HepG2 (cell line): ENCODE results near the gene XIAP. TPM values are rescaled to one million over a fixed set of nuclear protein-coding genes. Genes with fewer than 3 reads are reported as not detected.

Experiments used
- CBFB ChIP-seq: sonication (generic); formaldehyde crosslinking; IDR thresholded peaks from 2 replicates; pipeline ENCODE4 v1.4.0; 2020; ENCODE audit warnings: missing genetic modification reagents
- CBX2 ChIP-seq, 2 experiments: fragments of 200-600 bp in 1 of 2; sonication (generic); formaldehyde crosslinking in 1 of 2; IDR thresholded peaks; 2 replicates each; pipeline versions ENCODE4 v1.7.0 to v1.8.1; 2018 to 2022; ENCODE audit warnings: low read depth in 2 of 2, low read length in 1 of 2, mild to moderate bottlenecking in 1 of 2, missing genetic modification reagents in 1 of 2
- EEA1 ChIP-seq: sonication (generic); formaldehyde crosslinking; IDR thresholded peaks from 2 replicates; pipeline ENCODE4 v1.5.1; 2020; ENCODE audit warnings: mild to moderate bottlenecking, missing genetic modification reagents, borderline replicate concordance
- EP300 ChIP-seq, 3 experiments: sonication (generic) in 1 of 3; formaldehyde crosslinking in 1 of 3; IDR thresholded peaks; 2 replicates each; pipeline versions ENCODE4 v1.5.1 to v1.6.1; 2011 to 2020; ENCODE audit warnings: low read depth in 2 of 3, low read length in 2 of 3, borderline replicate concordance in 1 of 3, improper control_type of control experiment in 1 of 3, mild to moderate bottlenecking in 1 of 3, missing genetic modification reagents in 1 of 3, moderate library complexity in 1 of 3
- FOXA3 ChIP-seq: IDR thresholded peaks from 2 replicates; pipeline ENCODE4 v1.6.1; 2016; ENCODE audit warnings: missing genetic modification reagents, missing compliant biosample characterization
- FOXP4 ChIP-seq: sonication (generic); formaldehyde crosslinking; IDR thresholded peaks from 2 replicates; pipeline ENCODE4 v1.4.0; 2020; ENCODE audit warnings: missing genetic modification reagents
- HNF1B ChIP-seq: sonication (generic); formaldehyde crosslinking; IDR thresholded peaks from 2 replicates; pipeline ENCODE4 v1.5.1; 2020; ENCODE audit warnings: mild to moderate bottlenecking, moderate library complexity, missing genetic modification reagents
- NFKBIZ ChIP-seq: IDR thresholded peaks from 2 replicates; pipeline ENCODE4 v1.6.1; 2018; ENCODE audit warnings: missing genetic modification reagents, missing compliant biosample characterization
- RXRB ChIP-seq: IDR thresholded peaks from 2 replicates; pipeline ENCODE4 v1.6.1; 2016; ENCODE audit warnings: borderline replicate concordance, missing genetic modification reagents, missing compliant biosample characterization
- ZNF281 ChIP-seq: sonication (generic); formaldehyde crosslinking; IDR thresholded peaks from 2 replicates; pipeline ENCODE4 v1.4.0; 2020; ENCODE audit warnings: missing genetic modification reagents, borderline replicate concordance
- ZNF383 ChIP-seq: sonication (generic); formaldehyde crosslinking; IDR thresholded peaks from 2 replicates; pipeline ENCODE4 v1.4.0; 2020; ENCODE audit warnings: missing genetic modification reagents, mild to moderate bottlenecking, borderline replicate concordance
- ZNF75D ChIP-seq: sonication (generic); formaldehyde crosslinking; IDR thresholded peaks from 2 replicates; pipeline ENCODE4 v1.8.1; 2023; ENCODE audit warnings: missing genetic modification reagents, mild to moderate bottlenecking, borderline replicate concordance
- ZNF878 ChIP-seq: sonication (generic); formaldehyde crosslinking; IDR thresholded peaks from 2 replicates; pipeline ENCODE4 v1.8.1; 2023; ENCODE audit warnings: mild to moderate bottlenecking, missing genetic modification reagents, moderate library complexity
- ZSCAN9 ChIP-seq: IDR thresholded peaks from 2 replicates; pipeline ENCODE4 v1.6.1; 2016; ENCODE audit warnings: borderline replicate concordance
- polyA plus RNA-seq, 8 experiments: library from polyadenylated mRNA; depleted of rRNA in 3 of 8; stranded (reverse) in 7 of 8; unstranded in 1 of 8; fragments of >200 nt; fragmentation: Illumina TruSeq in 4 of 8; extraction: Trizol in 4 of 8; gene quantifications; 2 replicates each; pipeline versions ENCODE4 v1.2.1 to v1.2.3, GENCODE V29; 2011 to 2016; ENCODE audit warnings: low read depth in 4 of 8, missing spikeins in 1 of 8, mixed read lengths in 1 of 8; ENCODE audit not compliant: insufficient read depth in 1 of 8
- total RNA-seq, 5 experiments: library from RNA; depleted of rRNA; stranded (reverse); fragments of >200 nt; fragmentation: Illumina TruSeq; extraction: Trizol; gene quantifications; 2 replicates each; pipeline ENCODE4 v1.2.3, GENCODE V29; 2016; ENCODE audit warnings: low read depth in 1 of 5
- TF ChIP-seq, protein P1 (sequence below): sonication (generic); formaldehyde crosslinking; IDR thresholded peaks from 2 replicates; pipeline ENCODE4 v1.4.0; 2020; ENCODE audit warnings: mild to moderate bottlenecking, missing genetic modification reagents
- TF ChIP-seq, protein P2 (sequence below): sonication (generic); formaldehyde crosslinking; IDR thresholded peaks from 2 replicates; pipeline ENCODE4 v1.4.0; 2020; ENCODE audit warnings: missing genetic modification reagents, borderline replicate concordance

Gene XIAP
- total and polyA plus RNA-seq, 2 of the 13 experiments (the other 11 are each of a cell fraction or from before 2014, with no cell fraction given), result 12.9 to 29.5 TPM

DNA sequence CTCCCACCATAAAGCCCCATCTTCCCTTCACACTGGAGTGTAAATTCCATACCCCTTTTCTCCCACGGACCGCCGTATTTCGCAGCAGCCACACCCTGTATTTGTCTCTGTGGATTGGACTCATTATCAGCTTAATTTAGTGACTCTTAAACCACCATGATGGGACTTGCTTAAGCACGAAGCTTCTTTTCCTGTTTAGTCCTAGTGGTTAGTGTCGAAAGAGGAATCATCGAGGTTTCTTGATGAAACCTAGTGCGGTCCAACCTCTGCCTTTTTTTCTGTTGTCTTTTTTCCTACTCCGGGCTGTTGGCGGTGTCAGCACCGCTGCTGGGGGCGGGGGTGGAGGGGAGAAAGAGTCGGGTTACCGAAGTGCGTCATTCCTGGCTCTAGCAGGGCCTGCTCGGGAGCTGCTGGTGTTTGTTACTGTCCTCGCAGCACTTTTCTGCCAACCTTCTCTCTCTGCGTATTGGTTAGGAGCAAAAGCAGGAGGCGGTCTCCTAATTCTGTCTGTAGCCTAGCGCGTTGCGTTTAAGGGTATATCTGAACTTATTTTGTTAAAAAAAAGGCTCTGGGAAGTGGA, 103.0 kb downstream of the XIAP start (continued):
- TF ChIP-seq HNF1B (CRISPR knock-in tag), result 0 out of 2 replicates have a peak, but pooled peaks have one; percentile 26
- TF ChIP-seq CBFB (CRISPR knock-in tag), result no peak
- TF ChIP-seq FOXP4 (CRISPR knock-in tag), result no peak
- TF ChIP-seq ZNF383 (CRISPR knock-in tag), result no peak
- TF ChIP-seq, protein P1, sequence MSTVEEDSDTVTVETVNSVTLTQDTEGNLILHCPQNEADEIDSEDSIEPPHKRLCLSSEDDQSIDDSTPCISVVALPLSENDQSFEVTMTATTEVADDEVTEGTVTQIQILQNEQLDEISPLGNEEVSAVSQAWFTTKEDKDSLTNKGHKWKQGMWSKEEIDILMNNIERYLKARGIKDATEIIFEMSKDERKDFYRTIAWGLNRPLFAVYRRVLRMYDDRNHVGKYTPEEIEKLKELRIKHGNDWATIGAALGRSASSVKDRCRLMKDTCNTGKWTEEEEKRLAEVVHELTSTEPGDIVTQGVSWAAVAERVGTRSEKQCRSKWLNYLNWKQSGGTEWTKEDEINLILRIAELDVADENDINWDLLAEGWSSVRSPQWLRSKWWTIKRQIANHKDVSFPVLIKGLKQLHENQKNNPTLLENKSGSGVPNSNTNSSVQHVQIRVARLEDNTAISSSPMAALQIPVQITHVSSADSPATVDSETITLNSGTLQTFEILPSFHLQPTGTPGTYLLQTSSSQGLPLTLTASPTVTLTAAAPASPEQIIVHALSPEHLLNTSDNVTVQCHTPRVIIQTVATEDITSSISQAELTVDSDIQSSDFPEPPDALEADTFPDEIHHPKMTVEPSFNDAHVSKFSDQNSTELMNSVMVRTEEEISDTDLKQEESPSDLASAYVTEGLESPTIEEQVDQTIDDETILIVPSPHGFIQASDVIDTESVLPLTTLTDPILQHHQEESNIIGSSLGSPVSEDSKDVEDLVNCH, result no peak
- TF ChIP-seq NFKBIZ (CRISPR knock-in tag), result no peak
- 0 out of 2 replicates have a peak, but pooled peaks have one; percentile 27 for TF ChIP-seq ZSCAN9
- TF ChIP-seq EEA1, result no peak
- peak; percentile 21; the same call in 1 of the 2 replicates for TF ChIP-seq ZNF281
- no peak for TF ChIP-seq CBX2 (IDR thresholded peaks at IDR 0.05; ENCODE audit: low read depth, low read length)
- no peak for TF ChIP-seq CBX2 (CRISPR knock-in tag; IDR thresholded peaks at IDR 0.05; ENCODE audit: low read depth)
- peak; percentile 31; the same call in 1 of the 2 replicates for TF ChIP-seq ZNF878
- TF ChIP-seq FOXA3 (CRISPR knock-in tag), result 0 out of 2 replicates have a peak, but pooled peaks have one; percentile 10
- TF ChIP-seq EP300 (IDR thresholded peaks at IDR 0.05; ENCODE audit: low read depth in 2 of 2, low read length in 2 of 2), result peak in 1 of 2 experiments; percentile 17; a peak in 1 of 4 replicates
- no peak for TF ChIP-seq EP300 (CRISPR knock-in tag; IDR thresholded peaks at IDR 0.05; ENCODE audit: borderline replicate concordance)
- no peak for TF ChIP-seq RXRB (CRISPR knock-in tag)
- TF ChIP-seq, protein P2, sequence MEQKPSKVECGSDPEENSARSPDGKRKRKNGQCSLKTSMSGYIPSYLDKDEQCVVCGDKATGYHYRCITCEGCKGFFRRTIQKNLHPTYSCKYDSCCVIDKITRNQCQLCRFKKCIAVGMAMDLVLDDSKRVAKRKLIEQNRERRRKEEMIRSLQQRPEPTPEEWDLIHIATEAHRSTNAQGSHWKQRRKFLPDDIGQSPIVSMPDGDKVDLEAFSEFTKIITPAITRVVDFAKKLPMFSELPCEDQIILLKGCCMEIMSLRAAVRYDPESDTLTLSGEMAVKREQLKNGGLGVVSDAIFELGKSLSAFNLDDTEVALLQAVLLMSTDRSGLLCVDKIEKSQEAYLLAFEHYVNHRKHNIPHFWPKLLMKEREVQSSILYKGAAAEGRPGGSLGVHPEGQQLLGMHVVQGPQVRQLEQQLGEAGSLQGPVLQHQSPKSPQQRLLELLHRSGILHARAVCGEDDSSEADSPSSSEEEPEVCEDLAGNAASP (CRISPR knock-in tag), result no peak
- no peak for TF ChIP-seq ZNF75D
